Measurements from ENCODE around the gene BEGAIN.

Gene BEGAIN

GRCh38 chr14:100628225-100628624 is 41.0 kb upstream of the BEGAIN start:
- in situ Hi-C loops (cut with HindIII; ENCODE audit: low sequenced_read_pairs), result no loop called here
- no peak for DNase-seq (ENCODE audit: low read depth)
- no peak overlapping the region for H3K4me3 ChIP-seq (ENCODE audit: low read depth, low read length)
- no peak for TF ChIP-seq CTCF (IDR thresholded peaks at IDR 0.05; ENCODE audit: low read depth, low read length, missing control alignments)

- DNase-seq (ENCODE audit: low read depth), result no peak
- no peak overlapping the region for H3K4me3 ChIP-seq (ENCODE audit: low read depth, low read length)
- TF ChIP-seq CTCF (IDR thresholded peaks at IDR 0.05; ENCODE audit: low read depth, low read length, missing control alignments), result no peak
- in situ Hi-C loops (cut with HindIII; ENCODE audit: low sequenced_read_pairs), result no loop called here
Measured at GRCh38 chr14:100626614-100627013, 39.4 kb upstream of the BEGAIN start.

- in situ Hi-C loops (cut with HindIII; ENCODE audit: low sequenced_read_pairs), result no loop called here
- H3K4me3 ChIP-seq (ENCODE audit: low read depth, low read length), result no peak overlapping the region
- no peak for DNase-seq (ENCODE audit: low read depth)
- TF ChIP-seq CTCF (IDR thresholded peaks at IDR 0.05; ENCODE audit: low read depth, low read length, missing control alignments), result no peak
Measured at GRCh38 chr14:100623961-100624360, 36.7 kb upstream of the BEGAIN start.

GRCh38 chr14:100623557-100623956 is 36.3 kb upstream of the BEGAIN start:
- no peak for TF ChIP-seq CTCF (IDR thresholded peaks at IDR 0.05; ENCODE audit: low read depth, low read length, missing control alignments)
- H3K4me3 ChIP-seq (ENCODE audit: low read depth, low read length), result no peak overlapping the region
- DNase-seq (ENCODE audit: low read depth), result no peak
- in situ Hi-C loops (cut with HindIII; ENCODE audit: low sequenced_read_pairs), result no loop called here

GRCh38 chr14:100622708-100623485 is 35.7 kb upstream of the BEGAIN start:
- no peak overlapping the region for H3K4me3 ChIP-seq (ENCODE audit: low read depth, low read length)
- DNase-seq (ENCODE audit: low read depth), result no peak
- in situ Hi-C loops (cut with HindIII; ENCODE audit: low sequenced_read_pairs), result no loop called here
- no peak for TF ChIP-seq CTCF (IDR thresholded peaks at IDR 0.05; ENCODE audit: low read depth, low read length, missing control alignments)

GRCh38 chr14:100622224-100622623 is 35.0 kb upstream of the BEGAIN start:
- no peak for DNase-seq (ENCODE audit: low read depth)
- no peak for TF ChIP-seq CTCF (IDR thresholded peaks at IDR 0.05; ENCODE audit: low read depth, low read length, missing control alignments)
- H3K4me3 ChIP-seq (ENCODE audit: low read depth, low read length), result no peak overlapping the region
- in situ Hi-C loops (cut with HindIII; ENCODE audit: low sequenced_read_pairs), result no loop called here

All from astrocyte of the cerebellum (primary cell).